ENCODE data around the gene ARHGAP18. TPM values are rescaled to one million over a fixed set of nuclear protein-coding genes. Genes with fewer than 3 reads are reported as not detected.

ARHGAP18 gene
- total RNA-seq, 3 donors from 2014 or later (not counting 1 experiment from before 2014, with no cell fraction given) = 11.5 to 12.5 (median 11.8) TPM

DNA sequence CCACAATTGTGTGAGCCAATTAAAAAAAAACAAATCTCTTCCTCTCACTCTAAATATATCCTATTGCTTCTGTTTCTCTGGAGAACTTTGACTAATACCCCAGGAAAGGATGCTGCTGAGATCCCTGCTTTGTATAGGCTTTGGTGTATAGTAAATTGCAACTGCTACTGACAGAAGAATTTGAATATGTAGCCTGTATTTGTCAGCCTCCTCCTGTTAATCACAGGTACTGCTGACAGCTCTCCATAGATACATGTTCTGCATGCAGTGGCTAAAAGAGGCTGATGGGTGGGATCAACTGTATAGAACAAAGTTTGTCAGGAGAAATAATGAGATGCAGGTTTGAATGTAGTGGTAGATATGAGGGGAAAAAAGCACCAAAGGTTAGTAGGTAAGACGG, 95.0 kb downstream of the ARHGAP18 start:
- H3K27ac Mint-ChIP-seq = no peak overlapping the region
- peaks cover 2% of the 10 kb centered on the region for H3K36me3 ChIP-seq (ENCODE audit: control insufficient read depth, insufficient read depth, low read length)

DNA sequence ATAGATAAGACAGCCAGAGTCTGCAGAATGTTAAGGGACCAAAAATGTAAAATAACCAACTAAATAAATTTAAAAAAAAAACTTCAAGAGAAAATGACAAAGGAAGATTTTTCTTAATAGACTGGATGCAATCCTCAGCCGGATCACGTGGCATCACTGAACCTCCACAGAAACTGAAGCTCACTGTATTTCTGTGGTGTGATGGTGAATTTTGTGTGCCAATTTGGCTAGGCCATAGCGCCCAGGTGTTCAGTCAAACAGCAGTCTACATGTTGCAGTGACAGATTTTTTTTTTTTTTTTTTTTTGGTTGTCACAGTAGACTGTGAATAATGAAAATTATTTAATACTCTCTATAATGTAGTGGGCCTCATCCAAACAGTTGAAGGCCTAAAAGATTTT, 95.5 kb downstream of the ARHGAP18 start:
- ATAC-seq = no peak

More for the DNA sequence above, 95.0 kb downstream of the ARHGAP18 start:
- ATAC-seq (no peak), DNase-seq (no peak)
- Histone ChIP-seq H3K27ac (ENCODE audit: low read length) (no peak overlapping the region), H3K27me3 (ENCODE audit: control insufficient read depth, insufficient read depth, low read length) (no peaks in the 10 kb centered on the region), H3K4me3 (ENCODE audit: low read length) (no peak overlapping the region), H3K4me1 (ENCODE audit: control insufficient read depth, insufficient read depth, low read length) (no peaks in the 10 kb centered on the region), H3K9me3 (ENCODE audit: control insufficient read depth, insufficient read depth, low read length) (no peaks in the 10 kb centered on the region)
- Mint-ChIP-seq H3K9me3 (no peaks in the 10 kb centered on the region), H3K36me3 (no peaks in the 10 kb centered on the region), H3K4me3 (no peak overlapping the region), H3K4me1 (peaks cover 0 to 4% of the 10 kb centered on the region in 2 donors), H3K27me3 (ENCODE audit: low read depth in 2 of 2) (no peaks in the 10 kb centered on the region)
- 95% methylated on average over 1 of the region's 1 CpG for WGBS (ENCODE audit: insufficient coverage)
- TF ChIP-seq, protein P1, sequence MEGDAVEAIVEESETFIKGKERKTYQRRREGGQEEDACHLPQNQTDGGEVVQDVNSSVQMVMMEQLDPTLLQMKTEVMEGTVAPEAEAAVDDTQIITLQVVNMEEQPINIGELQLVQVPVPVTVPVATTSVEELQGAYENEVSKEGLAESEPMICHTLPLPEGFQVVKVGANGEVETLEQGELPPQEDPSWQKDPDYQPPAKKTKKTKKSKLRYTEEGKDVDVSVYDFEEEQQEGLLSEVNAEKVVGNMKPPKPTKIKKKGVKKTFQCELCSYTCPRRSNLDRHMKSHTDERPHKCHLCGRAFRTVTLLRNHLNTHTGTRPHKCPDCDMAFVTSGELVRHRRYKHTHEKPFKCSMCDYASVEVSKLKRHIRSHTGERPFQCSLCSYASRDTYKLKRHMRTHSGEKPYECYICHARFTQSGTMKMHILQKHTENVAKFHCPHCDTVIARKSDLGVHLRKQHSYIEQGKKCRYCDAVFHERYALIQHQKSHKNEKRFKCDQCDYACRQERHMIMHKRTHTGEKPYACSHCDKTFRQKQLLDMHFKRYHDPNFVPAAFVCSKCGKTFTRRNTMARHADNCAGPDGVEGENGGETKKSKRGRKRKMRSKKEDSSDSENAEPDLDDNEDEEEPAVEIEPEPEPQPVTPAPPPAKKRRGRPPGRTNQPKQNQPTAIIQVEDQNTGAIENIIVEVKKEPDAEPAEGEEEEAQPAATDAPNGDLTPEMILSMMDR (IDR thresholded peaks at IDR 0.05) = no peak
- intact Hi-C loops (cut with micrococcal nuclease) = no loop called here

DNA sequence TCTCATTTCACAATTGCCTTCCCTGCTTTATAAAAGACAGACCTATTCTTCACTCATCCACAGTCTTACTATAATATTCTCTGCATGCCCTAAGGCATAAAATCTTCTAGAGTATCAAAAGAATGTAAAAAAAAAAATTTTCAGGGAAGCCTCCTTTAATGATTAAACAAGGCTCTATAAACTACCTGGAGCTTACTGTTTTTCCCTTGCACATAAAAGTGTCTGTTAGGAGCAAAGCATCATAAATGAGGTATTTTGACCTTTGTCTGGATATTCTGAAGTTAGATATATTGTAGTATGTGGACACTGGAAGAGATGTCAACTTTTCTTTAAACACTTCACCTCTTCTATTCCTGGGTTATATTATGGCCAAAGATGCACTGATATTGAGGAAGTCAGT, 97.5 kb downstream of the ARHGAP18 start:
- TF ChIP-seq, protein P1 (IDR thresholded peaks at IDR 0.05) = no peak
- no peak overlapping the region for H3K4me3 ChIP-seq (ENCODE audit: low read length)
- DNase-seq (no peak), ATAC-seq (no peak)
- no peaks in the 10 kb centered on the region for H3K9me3 ChIP-seq (ENCODE audit: control insufficient read depth, insufficient read depth, low read length)
- Mint-ChIP-seq H3K4me1 (no peaks in the 10 kb centered on the region), H3K36me3 (no peaks in the 10 kb centered on the region), H3K4me3 (no peak overlapping the region), H3K9me3 (no peaks in the 10 kb centered on the region), H3K27ac (no peak overlapping the region), H3K27me3 (ENCODE audit: low read depth in 2 of 2) (no peaks in the 10 kb centered on the region)
- peaks cover 3% of the 10 kb centered on the region for H3K36me3 ChIP-seq (ENCODE audit: control insufficient read depth, insufficient read depth, low read length)
- intact Hi-C loops (cut with micrococcal nuclease) = no loop called here
- no peak overlapping the region for H3K27ac ChIP-seq (ENCODE audit: low read length)
- no peaks in the 10 kb centered on the region for H3K4me1 ChIP-seq (ENCODE audit: control insufficient read depth, insufficient read depth, low read length)
- H3K27me3 ChIP-seq (ENCODE audit: control insufficient read depth, insufficient read depth, low read length) = no peaks in the 10 kb centered on the region

More for the DNA sequence above, 95.5 kb downstream of the ARHGAP18 start:
- Mint-ChIP-seq H3K4me1 (peaks cover 0 to 4% of the 10 kb centered on the region in 2 donors), H3K36me3 (no peaks in the 10 kb centered on the region), H3K9me3 (no peaks in the 10 kb centered on the region), H3K27ac (no peak overlapping the region), H3K4me3 (no peak overlapping the region), H3K27me3 (ENCODE audit: low read depth in 2 of 2) (no peaks in the 10 kb centered on the region)
- Histone ChIP-seq H3K4me3 (ENCODE audit: low read length) (no peak overlapping the region), H3K9me3 (ENCODE audit: control insufficient read depth, insufficient read depth, low read length) (no peaks in the 10 kb centered on the region), H3K36me3 (ENCODE audit: control insufficient read depth, insufficient read depth, low read length) (peaks cover 2% of the 10 kb centered on the region), H3K4me1 (ENCODE audit: control insufficient read depth, insufficient read depth, low read length) (no peaks in the 10 kb centered on the region), H3K27me3 (ENCODE audit: control insufficient read depth, insufficient read depth, low read length) (no peaks in the 10 kb centered on the region), H3K27ac (ENCODE audit: low read length) (no peak overlapping the region)
- intact Hi-C loops (cut with micrococcal nuclease) = no loop called here
- WGBS (ENCODE audit: insufficient coverage) = 91% methylated on average over 3 of the region's 3 CpGs
- no peak for DNase-seq
- TF ChIP-seq, protein P1 (IDR thresholded peaks at IDR 0.05) = no peak

DNA sequence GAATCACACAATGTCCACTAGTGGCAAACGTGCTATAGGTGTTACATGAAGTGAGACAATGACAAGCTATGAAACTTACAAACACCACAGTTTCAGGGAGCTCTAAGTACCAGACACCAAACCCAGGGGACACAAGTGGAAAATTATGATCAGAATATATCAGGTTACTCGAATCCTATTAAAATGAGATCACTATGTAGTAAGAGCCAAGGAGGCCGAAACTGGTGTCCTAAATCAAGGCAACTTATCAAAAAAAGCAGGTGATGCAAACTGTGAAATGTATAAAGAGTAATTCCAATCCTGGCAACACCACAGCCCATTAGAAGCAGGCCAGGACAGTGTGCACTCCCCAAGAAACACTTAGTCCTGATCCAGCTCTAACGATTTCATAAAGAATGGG, 100.3 kb downstream of the ARHGAP18 start:
- no peaks in the 10 kb centered on the region for H3K9me3 Mint-ChIP-seq
- DNase-seq (no peak), ATAC-seq (no peak)
- no peaks in the 10 kb centered on the region for H3K4me1 ChIP-seq (ENCODE audit: control insufficient read depth, insufficient read depth, low read length)
- no peaks in the 10 kb centered on the region for H3K27me3 ChIP-seq (ENCODE audit: control insufficient read depth, insufficient read depth, low read length)
- no peaks in the 10 kb centered on the region for H3K27me3 Mint-ChIP-seq (ENCODE audit: low read depth in 2 of 2)
- H3K36me3 Mint-ChIP-seq = no peaks in the 10 kb centered on the region
- intact Hi-C loops (cut with micrococcal nuclease) = no loop called here
- no peak overlapping the region for H3K27ac ChIP-seq (ENCODE audit: low read length)
- H3K4me3 ChIP-seq (ENCODE audit: low read length) = no peak overlapping the region
- H3K9me3 ChIP-seq (ENCODE audit: control insufficient read depth, insufficient read depth, low read length) = no peaks in the 10 kb centered on the region
- TF ChIP-seq, protein P1 (IDR thresholded peaks at IDR 0.05) = no peak
- 83% methylated on average over 3 of the region's 4 CpGs for WGBS (ENCODE audit: insufficient coverage)
- H3K4me1 Mint-ChIP-seq = no peaks in the 10 kb centered on the region
- H3K27ac Mint-ChIP-seq = no peak overlapping the region
- peaks cover 6% of the 10 kb centered on the region for H3K36me3 ChIP-seq (ENCODE audit: control insufficient read depth, insufficient read depth, low read length)
- H3K4me3 Mint-ChIP-seq = no peak overlapping the region
